Activated gamma-delta T cell treated with Interleukin-2 at 50 U/mL for 16 hours (primary cell): ENCODE results near the gene C4B.
"Not testable (repeated sequence)": the region's sequence is repeated elsewhere in the genome, so short reads cannot be mapped to it uniquely, and the experiment has no call there.

ENCODE experiments used
- DNase-seq: peaks from one replicate; pipeline ENCODE4 v3.0.0-alpha.2; 2020

The C4B gene

GRCh38 chr6:32037598-32038524 is 23.3 kb downstream of the C4B start, which contains the start of gene CYP21A2:
CYP21A2 (plus strand) TSS chr6:32038415; CDS start chr6:32038423, 8 bp downstream.
- not testable (repeated sequence) for DNase-seq

- DNase-seq, result not testable (repeated sequence)
Observed at GRCh38 chr6:32038878-32039277, 24.3 kb downstream of the C4B start.

GRCh38 chr6:32039321-32040274 is 25.0 kb downstream of the C4B start:
- DNase-seq, result not testable (repeated sequence)

DNA sequence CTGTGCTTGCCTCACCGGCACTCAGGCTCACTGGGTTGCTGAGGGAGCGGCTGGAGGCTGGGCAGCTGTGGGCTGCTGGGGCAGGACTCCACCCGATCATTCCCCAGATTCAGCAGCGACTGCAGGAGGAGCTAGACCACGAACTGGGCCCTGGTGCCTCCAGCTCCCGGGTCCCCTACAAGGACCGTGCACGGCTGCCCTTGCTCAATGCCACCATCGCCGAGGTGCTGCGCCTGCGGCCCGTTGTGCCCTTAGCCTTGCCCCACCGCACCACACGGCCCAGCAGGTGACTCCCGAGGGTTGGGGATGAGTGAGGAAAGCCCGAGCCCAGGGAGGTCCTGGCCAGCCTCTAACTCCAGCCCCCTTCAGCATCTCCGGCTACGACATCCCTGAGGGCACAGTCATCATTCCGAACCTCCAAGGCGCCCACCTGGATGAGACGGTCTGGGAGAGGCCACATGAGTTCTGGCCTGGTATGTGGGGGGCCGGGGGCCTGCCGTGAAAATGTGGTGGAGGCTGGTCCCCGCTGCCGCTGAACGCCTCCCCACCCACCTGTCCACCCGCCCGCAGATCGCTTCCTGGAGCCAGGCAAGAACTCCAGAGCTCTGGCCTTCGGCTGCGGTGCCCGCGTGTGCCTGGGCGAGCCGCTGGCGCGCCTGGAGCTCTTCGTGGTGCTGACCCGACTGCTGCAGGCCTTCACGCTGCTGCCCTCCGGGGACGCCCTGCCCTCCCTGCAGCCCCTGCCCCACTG is 25.9 kb downstream of the C4B start:
- DNase-seq, result not testable (repeated sequence)

GRCh38 chr6:32041050-32041321 is 26.4 kb downstream of the C4B start:
- not testable (repeated sequence) for DNase-seq

DNA sequence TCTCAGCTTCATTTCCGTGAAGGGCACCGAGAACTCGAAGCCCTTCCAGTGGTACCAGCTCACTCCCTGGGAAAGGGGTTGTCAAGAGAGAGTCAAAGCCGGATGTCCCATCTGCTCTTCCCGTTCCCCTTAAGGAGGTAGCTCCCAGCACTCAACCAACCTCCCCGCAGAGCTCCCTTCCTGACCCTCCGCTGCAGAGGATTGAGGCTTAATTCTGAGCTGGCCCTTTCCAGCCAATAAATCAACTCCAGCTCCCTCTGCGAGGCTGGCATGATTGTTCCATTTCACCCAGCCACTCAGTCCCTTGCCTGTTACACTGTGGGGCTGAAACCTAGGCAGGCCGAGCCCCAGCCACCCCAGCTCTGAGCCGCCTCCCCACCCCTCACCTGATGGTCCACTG is 26.8 kb downstream of the C4B start:
- not testable (repeated sequence) for DNase-seq

- DNase-seq, result not testable (repeated sequence)
Observed at GRCh38 chr6:32042276-32042675, 27.7 kb downstream of the C4B start.

GRCh38 chr6:32043589-32044380 is 29.2 kb downstream of the C4B start:
- not testable (repeated sequence) for DNase-seq

DNA sequence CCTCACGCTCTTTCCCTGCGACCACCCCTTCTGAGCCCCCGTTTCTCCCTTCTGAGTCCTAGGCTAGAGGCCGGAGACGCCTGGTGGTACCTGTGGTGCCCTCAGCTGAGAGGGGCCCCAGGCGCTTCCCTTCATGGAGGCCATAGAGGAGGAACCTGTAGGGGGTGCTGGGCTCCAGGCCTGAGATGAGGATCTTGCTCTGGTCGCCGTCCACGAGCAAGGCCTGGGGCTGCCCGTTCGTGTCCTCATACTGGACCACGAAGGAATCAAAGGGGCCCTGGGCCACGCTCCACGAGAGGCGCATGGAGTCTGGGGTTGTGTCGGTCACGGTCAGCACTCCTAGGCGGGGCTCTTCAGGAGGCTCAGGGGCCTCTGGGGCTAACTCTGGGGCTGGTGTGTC is 30.3 kb downstream of the C4B start:
- not testable (repeated sequence) for DNase-seq

DNA sequence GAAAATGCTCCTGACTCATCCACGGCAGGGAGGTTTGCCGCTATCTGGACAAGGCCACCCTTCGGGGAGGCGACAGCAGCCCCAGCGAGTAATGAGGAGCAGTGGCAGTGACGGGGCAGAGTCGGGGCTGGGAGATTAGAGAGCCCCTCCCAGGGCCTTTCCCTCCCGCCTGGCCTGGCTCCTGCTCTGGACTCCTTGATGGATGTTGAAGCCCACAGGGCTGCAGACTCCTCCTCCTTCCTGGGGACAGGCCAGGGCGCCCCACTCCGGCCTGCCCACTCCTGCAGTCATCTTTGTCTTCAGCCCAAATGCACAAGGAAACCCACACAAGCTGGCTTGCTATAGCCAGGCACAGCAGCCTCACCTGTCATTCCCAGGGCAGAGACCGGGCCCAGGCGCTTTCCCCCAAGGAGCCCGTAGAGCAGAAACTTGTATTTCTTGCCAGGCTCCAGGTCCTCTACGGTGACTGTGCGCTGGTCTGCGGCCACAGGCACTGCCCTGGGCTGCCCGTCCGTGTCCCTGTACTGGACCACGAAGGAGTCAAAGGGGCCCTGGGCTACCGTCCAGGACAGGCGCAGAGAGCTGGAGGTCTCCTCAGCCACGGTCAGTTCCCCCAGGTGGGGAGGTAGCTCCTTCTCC is 31.3 kb downstream of the C4B start:
- DNase-seq, result no peak

GRCh38 chr6:32046450-32047083 is 32.0 kb downstream of the C4B start:
- no peak for DNase-seq

GRCh38 chr6:32047084-32047478 is 32.5 kb downstream of the C4B start:
- no peak for DNase-seq

GRCh38 chr6:32047539-32047854 is 32.9 kb downstream of the C4B start:
- no peak for DNase-seq

- peak; percentile 70 for DNase-seq
Observed at GRCh38 chr6:32047855-32048766, 33.5 kb downstream of the C4B start.

GRCh38 chr6:32049149-32049548 is 34.6 kb downstream of the C4B start:
- not testable (repeated sequence) for DNase-seq

DNA sequence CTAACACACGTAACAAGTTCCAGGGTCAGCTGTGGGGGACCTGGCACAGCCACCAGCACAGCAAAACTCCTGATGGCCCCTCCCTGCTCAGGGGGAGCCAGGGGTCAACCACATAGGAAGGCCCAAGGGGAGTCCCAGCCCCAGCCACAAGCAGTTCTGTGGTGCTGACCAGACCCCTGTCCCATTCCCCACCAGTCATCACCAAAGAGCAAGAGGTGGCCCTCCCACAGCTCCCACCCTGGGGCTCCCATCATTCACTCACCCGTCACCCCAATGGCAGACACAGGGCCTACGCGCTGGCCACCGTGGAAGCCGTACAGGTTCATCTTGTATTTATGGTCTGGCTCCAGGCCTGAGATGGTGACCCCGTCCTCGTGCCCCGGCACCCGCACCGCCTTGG is 35.1 kb downstream of the C4B start:
- DNase-seq, result not testable (repeated sequence)

GRCh38 chr6:32050562-32050961 is 36.0 kb downstream of the C4B start:
- DNase-seq, result no peak

- not testable (repeated sequence) for DNase-seq
Observed at GRCh38 chr6:32052626-32053025, 38.0 kb downstream of the C4B start.

GRCh38 chr6:32053314-32053713 is 38.7 kb downstream of the C4B start:
- not testable (repeated sequence) for DNase-seq

- not testable (repeated sequence) for DNase-seq
Observed at GRCh38 chr6:32055756-32056155, 41.2 kb downstream of the C4B start.
